GM12872 (cell line): ENCODE measurements around the gene IL17B.

Experiments used
- CTCF ChIP-seq: IDR thresholded peaks from 3 replicates; pipeline ENCODE4 v1.5.1; 2011; ENCODE audit warnings: low read depth, mild to moderate bottlenecking, low read length, moderate library complexity; ENCODE audit not compliant: insufficient read depth

Gene IL17B

GRCh38 chr5:149389552-149390495, 10.7 kb upstream of the IL17B start:
- TF ChIP-seq CTCF: no peak

GRCh38 chr5:149388498-149389190, 9.6 kb upstream of the IL17B start:
- TF ChIP-seq CTCF: no peak

- TF ChIP-seq CTCF: no peak
Observed at GRCh38 chr5:149387982-149388381, 8.9 kb upstream of the IL17B start.

GRCh38 chr5:149387081-149387631, 8.1 kb upstream of the IL17B start:
- TF ChIP-seq CTCF: no peak

GRCh38 chr5:149386166-149386565, 7.1 kb upstream of the IL17B start:
- no peak for TF ChIP-seq CTCF

GRCh38 chr5:149383399-149383798, 4.3 kb upstream of the IL17B start:
- no peak for TF ChIP-seq CTCF

- TF ChIP-seq CTCF: no peak
Observed at GRCh38 chr5:149382517-149383220, 3.6 kb upstream of the IL17B start.
